Right lobe of liver (tissue), 4 donors: ENCODE results near the gene LPA.

Experiments
- POLR2A ChIP-seq: fragments of 450-650 bp; IDR thresholded peaks from one replicate; pipeline ENCODE4 v1.6.1; 2017; ENCODE audit warnings: antibody characterized with exemption, mild to moderate bottlenecking
- TF ChIP-seq, protein P1 (sequence below), 4 donors: fragments of 200-600 bp in 3 of 4; fragments of 450-650 bp in 1 of 4; IDR thresholded peaks; one replicate each; pipeline versions ENCODE4 v1.5.1 to v1.8.0; 2016 to 2022; ENCODE audit warnings: antibody characterized with exemption in 4 of 4, mild to moderate bottlenecking in 2 of 4
- donor health status: DM: no; HTN: no; CAD: no.
- donor health status: DM: no; HTN: no; CAD: no.
- donor health status: DM: no; HTN: yes; CAD: no.

DNA sequence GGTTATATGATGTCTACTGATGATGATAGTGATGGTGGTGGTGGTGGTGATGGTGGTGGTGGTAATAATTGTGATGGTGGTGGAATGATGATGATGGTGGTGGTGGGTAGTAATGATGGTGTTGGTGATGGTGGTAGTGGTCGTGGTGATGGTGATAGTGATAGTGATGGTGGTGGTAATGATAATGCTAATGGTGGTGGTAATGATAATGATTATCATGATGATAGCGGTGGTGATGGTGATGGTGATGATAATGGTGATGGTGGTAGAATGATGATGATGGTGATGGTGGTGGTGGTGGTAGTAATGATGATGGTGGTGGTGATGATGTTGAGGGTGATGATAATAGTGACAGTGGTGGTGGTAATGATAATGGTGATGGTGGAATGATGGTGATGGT is 4.5 kb upstream of the LPA start:
- no peak for TF ChIP-seq POLR2A
- TF ChIP-seq, protein P1, sequence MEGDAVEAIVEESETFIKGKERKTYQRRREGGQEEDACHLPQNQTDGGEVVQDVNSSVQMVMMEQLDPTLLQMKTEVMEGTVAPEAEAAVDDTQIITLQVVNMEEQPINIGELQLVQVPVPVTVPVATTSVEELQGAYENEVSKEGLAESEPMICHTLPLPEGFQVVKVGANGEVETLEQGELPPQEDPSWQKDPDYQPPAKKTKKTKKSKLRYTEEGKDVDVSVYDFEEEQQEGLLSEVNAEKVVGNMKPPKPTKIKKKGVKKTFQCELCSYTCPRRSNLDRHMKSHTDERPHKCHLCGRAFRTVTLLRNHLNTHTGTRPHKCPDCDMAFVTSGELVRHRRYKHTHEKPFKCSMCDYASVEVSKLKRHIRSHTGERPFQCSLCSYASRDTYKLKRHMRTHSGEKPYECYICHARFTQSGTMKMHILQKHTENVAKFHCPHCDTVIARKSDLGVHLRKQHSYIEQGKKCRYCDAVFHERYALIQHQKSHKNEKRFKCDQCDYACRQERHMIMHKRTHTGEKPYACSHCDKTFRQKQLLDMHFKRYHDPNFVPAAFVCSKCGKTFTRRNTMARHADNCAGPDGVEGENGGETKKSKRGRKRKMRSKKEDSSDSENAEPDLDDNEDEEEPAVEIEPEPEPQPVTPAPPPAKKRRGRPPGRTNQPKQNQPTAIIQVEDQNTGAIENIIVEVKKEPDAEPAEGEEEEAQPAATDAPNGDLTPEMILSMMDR (IDR thresholded peaks at IDR 0.05), result no peak
